H9 (cell line): Measurements from ENCODE around the gene GPC1. TPM values are rescaled to one million over a fixed set of nuclear protein-coding genes. Genes with fewer than 3 reads are reported as not detected.
A peak's percentile ranks its signal among the peaks of the same experiment; 100 is the strongest.

Experiments used
- DNase-seq: peaks from one replicate; pipeline ENCODE4 v3.0.0-alpha.2; 2017
- H2AFZ ChIP-seq: one replicate; pipeline ENCODE4 v1.6.1; 2013; ENCODE audit warnings: mild to moderate bottlenecking, low read length, control low read depth, moderate library complexity
- H2AK5ac ChIP-seq: 2 replicates; pipeline ENCODE4 v1.6.1; 2013; ENCODE audit warnings: low read length, control low read depth, mixed read lengths; ENCODE audit not compliant: insufficient read length
- H2BK120ac ChIP-seq: one replicate; pipeline ENCODE4 v1.6.1; 2013; ENCODE audit warnings: low read depth, mild to moderate bottlenecking, low read length, control low read depth, inconsistent platforms; ENCODE audit not compliant: poor library complexity, severe bottlenecking
- H2BK12ac ChIP-seq: 2 replicates; pipeline ENCODE4 v1.6.1; 2013; ENCODE audit warnings: low read length, control low read depth, mixed read lengths, low read depth; ENCODE audit not compliant: insufficient read length
- H2BK15ac ChIP-seq: 2 replicates; pipeline ENCODE4 v1.6.1; 2013; ENCODE audit warnings: low read depth, low read length, control low read depth
- H2BK20ac ChIP-seq: one replicate; pipeline ENCODE4 v1.6.1; 2013; ENCODE audit warnings: low read depth, mild to moderate bottlenecking, low read length, control low read depth, inconsistent platforms; ENCODE audit not compliant: poor library complexity, severe bottlenecking
- H2BK5ac ChIP-seq: 2 replicates; pipeline ENCODE4 v1.6.1; 2013; ENCODE audit warnings: low read length, control low read depth, mixed read lengths; ENCODE audit not compliant: insufficient read length
- H3K14ac ChIP-seq: 2 replicates; pipeline ENCODE4 v1.6.1; 2013; ENCODE audit warnings: low read length, control low read depth; ENCODE audit not compliant: insufficient read depth
- H3K18ac ChIP-seq: 2 replicates; pipeline ENCODE4 v1.6.1; 2013; ENCODE audit warnings: low read depth, mild to moderate bottlenecking, mixed read lengths, low read length, control low read depth; ENCODE audit not compliant: insufficient read length
- H3K23ac ChIP-seq: 2 replicates; pipeline ENCODE4 v1.6.1; 2013; ENCODE audit warnings: low read length, control low read depth, mixed read lengths, low read depth; ENCODE audit not compliant: insufficient read length
- H3K23me2 ChIP-seq: 2 replicates; pipeline ENCODE4 v1.6.1; 2013; ENCODE audit warnings: low read depth, mild to moderate bottlenecking, mixed read lengths, low read length, control low read depth; ENCODE audit not compliant: insufficient read length, poor library complexity, severe bottlenecking
- H3K27ac ChIP-seq: 2 replicates; pipeline ENCODE4 v1.5.1; 2013; ENCODE audit warnings: low read length, control low read depth, mixed read lengths, low read depth; ENCODE audit not compliant: insufficient read length
- H3K27me3 ChIP-seq: 2 replicates; pipeline ENCODE4 v1.6.1; 2013; ENCODE audit warnings: low read length, control low read depth, inconsistent platforms; ENCODE audit not compliant: insufficient read depth
- H3K4ac ChIP-seq: 2 replicates; pipeline ENCODE4 v1.6.1; 2013; ENCODE audit warnings: low read depth, mild to moderate bottlenecking, control low read depth, inconsistent platforms, low read length, moderate library complexity
- H3K4me1 ChIP-seq: 2 replicates; pipeline ENCODE4 v1.6.1; 2013; ENCODE audit warnings: low read length, control low read depth, inconsistent platforms; ENCODE audit not compliant: insufficient read depth
- H3K4me2 ChIP-seq: 2 replicates; pipeline ENCODE4 v1.6.1; 2013; ENCODE audit warnings: low read length, control low read depth, mixed read lengths; ENCODE audit not compliant: insufficient read length, insufficient read depth
- H3K56ac ChIP-seq: 2 replicates; pipeline ENCODE4 v1.6.1; 2013; ENCODE audit warnings: low read depth, mild to moderate bottlenecking, mixed read lengths, low read length, control low read depth; ENCODE audit not compliant: insufficient read length
- H3K79me1 ChIP-seq: 2 replicates; pipeline ENCODE4 v1.6.1; 2013; ENCODE audit warnings: low read depth, mild to moderate bottlenecking, moderate library complexity, low read length, control low read depth, inconsistent platforms; ENCODE audit not compliant: insufficient read depth, poor library complexity, severe bottlenecking
- H3K79me2 ChIP-seq: 2 replicates; pipeline ENCODE4 v1.6.1; 2013; ENCODE audit warnings: low read length, control low read depth, inconsistent platforms; ENCODE audit not compliant: insufficient read depth
- H3K9ac ChIP-seq: 2 replicates; pipeline ENCODE4 v1.6.1; 2013; ENCODE audit warnings: low read length, control low read depth, mixed read lengths; ENCODE audit not compliant: insufficient read length; ENCODE audit errors: extremely low read depth
- H3K9me3 ChIP-seq: one replicate; pipeline ENCODE4 v1.6.1; 2013; ENCODE audit warnings: low read depth, low read length, inconsistent platforms; ENCODE audit not compliant: control insufficient read depth
- H3T11ph ChIP-seq: one replicate; pipeline ENCODE4 v1.6.1; 2013; ENCODE audit warnings: mild to moderate bottlenecking, low read length, control low read depth, inconsistent platforms
- H4K20me1 ChIP-seq: one replicate; pipeline ENCODE4 v1.6.1; 2013; ENCODE audit not compliant: control insufficient read depth, insufficient read length, insufficient read depth
- H4K5ac ChIP-seq: 2 replicates; pipeline ENCODE4 v1.6.1; 2013; ENCODE audit warnings: low read depth, mild to moderate bottlenecking, mixed read lengths, low read length, control low read depth; ENCODE audit not compliant: insufficient read length
- H4K8ac ChIP-seq: replicated peaks from 2 replicates; pipeline ENCODE4 v1.6.1; 2013; ENCODE audit warnings: low read length, control low read depth, mixed read lengths, low read depth; ENCODE audit not compliant: insufficient read length
- H4K91ac ChIP-seq: 2 replicates; pipeline ENCODE4 v1.6.1; 2013; ENCODE audit warnings: low read depth, mild to moderate bottlenecking, moderate library complexity, mixed read lengths, low read length, control low read depth; ENCODE audit not compliant: insufficient read length
- H3K27ac Mint-ChIP-seq, 3 experiments: 2 replicates in 2 of 3; 3 replicates in 1 of 3; pipeline ENCODE4 v1.8.0; 2020 to 2021; ENCODE audit warnings: mixed read lengths in 3 of 3, mild to moderate bottlenecking in 1 of 3, moderate library complexity in 1 of 3
- H3K27me3 Mint-ChIP-seq: 2 replicates; pipeline ENCODE4 v1.8.0; 2021; ENCODE audit warnings: low read depth, mild to moderate bottlenecking, moderate library complexity, mixed read lengths
- H3K36me3 Mint-ChIP-seq, 3 experiments: 2 replicates in 2 of 3; 3 replicates in 1 of 3; pipeline ENCODE4 v1.8.0; 2020 to 2021; ENCODE audit warnings: low read depth in 3 of 3, mixed read lengths in 3 of 3; ENCODE audit not compliant: insufficient read depth in 1 of 3
- H3K4me1 Mint-ChIP-seq, 2 experiments: 2 replicates each; pipeline ENCODE4 v1.8.0; 2020; ENCODE audit warnings: mixed read lengths in 2 of 2
- H3K4me3 Mint-ChIP-seq, 2 experiments: 2 replicates in 1 of 2; 3 replicates in 1 of 2; pipeline ENCODE4 v1.8.0; 2020 to 2021; ENCODE audit warnings: mild to moderate bottlenecking in 2 of 2, mixed read lengths in 2 of 2, moderate library complexity in 1 of 2
- H3K9me3 Mint-ChIP-seq, 2 experiments: 2 replicates in 1 of 2; 3 replicates in 1 of 2; pipeline ENCODE4 v1.8.0; 2020; ENCODE audit warnings: mild to moderate bottlenecking in 2 of 2, mixed read lengths in 2 of 2, moderate library complexity in 1 of 2
- CTCF ChIP-seq: fragments of 200-600 bp; sonication (generic); conservative IDR thresholded peaks from 3 replicates; pipeline ENCODE4 v1.8.0; 2021; ENCODE audit warnings: antibody characterized with exemption, mild to moderate bottlenecking
- WGBS: extraction: QIAGEN DNeasy Blood & Tissue Kit; methylation state at CpG from one replicate; pipeline ENCODE4 v1.1.7; 2013; ENCODE audit warnings: missing lambda C conversion rate, low lambda C conversion rate, mixed read lengths; ENCODE audit not compliant: insufficient read length; ENCODE audit errors: extremely low coverage; 5-methylcytosine and 5-hydroxymethylcytosine counted together
- total RNA-seq: library from RNA; stranded (reverse); gene quantifications from 2 replicates; pipeline ENCODE4 v1.2.1, GENCODE V29; 2021

The GPC1 gene
- total RNA-seq, 1 experiment from 2014 or later = 39.4 TPM

GRCh38 chr2:240462073-240462706 lies 26.7 kb downstream of the GPC1 start:
- Histone ChIP-seq H3K23ac (no peak overlapping the region), H2BK5ac (no peak overlapping the region), H3K4me1 (no peaks in the 10 kb centered on the region; the same call in 1 of the 2 replicates), H2BK120ac (no peak overlapping the region), H2AFZ (no peak overlapping the region), H3K27ac (no peak overlapping the region), H3K4ac (no peak overlapping the region), H3K4me2 (no peak overlapping the region), H4K8ac (no peak overlapping the region), H3T11ph (no peak overlapping the region), H3K79me2 (no peaks in the 10 kb centered on the region), H3K14ac (no peak overlapping the region; the same call in 1 of the 2 replicates), H2BK15ac (no peak overlapping the region), H4K91ac (no peak overlapping the region), H2BK12ac (no peak overlapping the region), H3K18ac (no peak overlapping the region), H2BK20ac (no peak overlapping the region), H4K20me1 (no peaks in the 10 kb centered on the region), H3K9me3 (no peaks in the 10 kb centered on the region), H4K5ac (no peak overlapping the region), H2AK5ac (no peak overlapping the region), H3K9ac (no peak overlapping the region), H3K79me1 (no peaks in the 10 kb centered on the region), H3K56ac (no peak overlapping the region), H3K23me2 (no peaks in the 10 kb centered on the region), H3K27me3 (no peaks in the 10 kb centered on the region)
- Mint-ChIP-seq H3K27me3 (no peaks in the 10 kb centered on the region; the same call in 1 of the 2 replicates), H3K4me1 (peaks cover 9 to 14% of the 10 kb centered on the region in 2 experiments), H3K36me3 (peaks cover 0 to 18% (median 16%) of the 10 kb centered on the region in 3 experiments; a peak in 6 of 7 replicates), H3K4me3 (no peak overlapping the region), H3K27ac (no peak overlapping the region), H3K9me3 (no peaks in the 10 kb centered on the region)
- TF ChIP-seq CTCF = no peak
- WGBS = no CpG with 5 or more reads among the region's 41 CpGs
- peak; percentile 24 for DNase-seq
